ENCODE data around the gene ITGB3BP. TPM values are rescaled to one million over a fixed set of nuclear protein-coding genes. Genes with fewer than 3 reads are reported as not detected.

The ITGB3BP gene
- total RNA-seq, 1 experiment from 2014 or later = 47.2 TPM

DNA sequence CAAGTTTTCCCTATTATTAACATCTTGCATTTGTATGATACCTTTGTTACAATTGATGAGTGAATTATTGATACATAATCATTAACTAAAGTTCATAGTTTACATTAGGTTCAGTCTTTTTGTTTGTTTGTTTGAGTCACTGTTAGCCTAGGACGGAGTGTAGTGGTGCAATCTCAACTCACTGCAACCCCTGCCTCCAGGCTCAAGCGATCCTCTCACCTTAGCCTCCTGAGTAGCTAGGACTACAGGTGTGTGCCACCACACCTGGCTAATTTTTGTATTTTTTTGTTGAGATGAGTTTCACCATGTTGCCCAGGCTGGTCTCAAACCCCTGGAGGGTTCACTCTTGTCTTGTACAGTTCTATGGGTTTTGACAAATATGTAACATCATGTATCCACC lies 36.3 kb upstream of the ITGB3BP start:
- Histone ChIP-seq H3K14ac (ENCODE audit: insufficient read depth, low read length) (no peak overlapping the region), H3K79me1 (ENCODE audit: insufficient read depth, low read depth, low read length, poor library complexity, severe bottlenecking) (no peaks in the 10 kb centered on the region), H2BK12ac (ENCODE audit: insufficient read length, low read depth, low read length) (no peak overlapping the region), H2BK120ac (ENCODE audit: low read depth, low read length, poor library complexity, severe bottlenecking) (no peak overlapping the region), H4K91ac (ENCODE audit: insufficient read length, low read depth, low read length) (no peak overlapping the region), H4K8ac (replicated peaks; ENCODE audit: insufficient read length, low read depth, low read length) (no peak overlapping the region), H3K4ac (ENCODE audit: low read depth, low read length) (no peak overlapping the region), H3K9me3 (ENCODE audit: control insufficient read depth, low read depth, low read length) (no peaks in the 10 kb centered on the region), H2BK20ac (ENCODE audit: low read depth, low read length, poor library complexity, severe bottlenecking) (no peak overlapping the region), H3K56ac (ENCODE audit: insufficient read length, low read depth, low read length) (no peak overlapping the region), H2AFZ (ENCODE audit: low read length) (no peak overlapping the region), H3T11ph (ENCODE audit: low read length) (no peak overlapping the region), H2BK15ac (ENCODE audit: low read depth, low read length) (no peak overlapping the region), H3K27ac (ENCODE audit: insufficient read length, low read depth, low read length) (no peak overlapping the region), H3K4me1 (ENCODE audit: insufficient read depth, low read length) (no peaks in the 10 kb centered on the region), H4K20me1 (ENCODE audit: control insufficient read depth, insufficient read depth, insufficient read length) (no peaks in the 10 kb centered on the region), H2BK5ac (ENCODE audit: insufficient read length, low read length) (no peak overlapping the region), H2AK5ac (ENCODE audit: insufficient read length, low read length) (no peak overlapping the region), H3K18ac (ENCODE audit: insufficient read length, low read depth, low read length) (no peak overlapping the region), H3K79me2 (ENCODE audit: insufficient read depth, low read length) (no peaks in the 10 kb centered on the region), H3K23me2 (ENCODE audit: insufficient read length, low read depth, low read length, poor library complexity, severe bottlenecking) (no peaks in the 10 kb centered on the region), H3K4me2 (ENCODE audit: insufficient read depth, insufficient read length, low read length) (no peak overlapping the region), H3K9ac (ENCODE audit: extremely low read depth, insufficient read length, low read length) (no peak overlapping the region), H4K5ac (ENCODE audit: insufficient read length, low read depth, low read length) (no peak overlapping the region), H3K27me3 (ENCODE audit: insufficient read depth, low read length) (no peaks in the 10 kb centered on the region), H3K23ac (ENCODE audit: insufficient read length, low read depth, low read length) (no peak overlapping the region)
- no peak overlapping the region for H3K4me3 Mint-ChIP-seq
- peaks cover under 1 to 2% of the 10 kb centered on the region in 2 experiments; a peak in 4 of 5 replicates for H3K9me3 Mint-ChIP-seq
- H3K36me3 Mint-ChIP-seq (ENCODE audit: insufficient read depth in 1 of 3, low read depth in 3 of 3) = peaks cover 0 to 2% (median 0%) of the 10 kb centered on the region in 3 experiments; a peak in 3 of 7 replicates
- TF ChIP-seq, protein P1, sequence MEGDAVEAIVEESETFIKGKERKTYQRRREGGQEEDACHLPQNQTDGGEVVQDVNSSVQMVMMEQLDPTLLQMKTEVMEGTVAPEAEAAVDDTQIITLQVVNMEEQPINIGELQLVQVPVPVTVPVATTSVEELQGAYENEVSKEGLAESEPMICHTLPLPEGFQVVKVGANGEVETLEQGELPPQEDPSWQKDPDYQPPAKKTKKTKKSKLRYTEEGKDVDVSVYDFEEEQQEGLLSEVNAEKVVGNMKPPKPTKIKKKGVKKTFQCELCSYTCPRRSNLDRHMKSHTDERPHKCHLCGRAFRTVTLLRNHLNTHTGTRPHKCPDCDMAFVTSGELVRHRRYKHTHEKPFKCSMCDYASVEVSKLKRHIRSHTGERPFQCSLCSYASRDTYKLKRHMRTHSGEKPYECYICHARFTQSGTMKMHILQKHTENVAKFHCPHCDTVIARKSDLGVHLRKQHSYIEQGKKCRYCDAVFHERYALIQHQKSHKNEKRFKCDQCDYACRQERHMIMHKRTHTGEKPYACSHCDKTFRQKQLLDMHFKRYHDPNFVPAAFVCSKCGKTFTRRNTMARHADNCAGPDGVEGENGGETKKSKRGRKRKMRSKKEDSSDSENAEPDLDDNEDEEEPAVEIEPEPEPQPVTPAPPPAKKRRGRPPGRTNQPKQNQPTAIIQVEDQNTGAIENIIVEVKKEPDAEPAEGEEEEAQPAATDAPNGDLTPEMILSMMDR (conservative IDR thresholded peaks at IDR 0.05) = no peak
- H3K27ac Mint-ChIP-seq = no peak overlapping the region
- H3K27me3 Mint-ChIP-seq (ENCODE audit: low read depth) = no peaks in the 10 kb centered on the region
- WGBS (ENCODE audit: extremely low coverage, insufficient read length, low lambda C conversion rate) = no CpG with 5 or more reads among the region's 2 CpGs
- H3K4me1 Mint-ChIP-seq = peaks cover 4% of the 10 kb centered on the region in 2 experiments
- no peak for DNase-seq

All from H9 (cell line).